LNCAP (cell line): Measurements from ENCODE around the gene PNLIPRP2.

Experiments used
- CTCF ChIP-seq: fragments of 450-650 bp; IDR thresholded peaks from 2 replicates; pipeline ENCODE4 v1.5.1; 2017; ENCODE audit warnings: mild to moderate bottlenecking

Gene PNLIPRP2

DNA sequence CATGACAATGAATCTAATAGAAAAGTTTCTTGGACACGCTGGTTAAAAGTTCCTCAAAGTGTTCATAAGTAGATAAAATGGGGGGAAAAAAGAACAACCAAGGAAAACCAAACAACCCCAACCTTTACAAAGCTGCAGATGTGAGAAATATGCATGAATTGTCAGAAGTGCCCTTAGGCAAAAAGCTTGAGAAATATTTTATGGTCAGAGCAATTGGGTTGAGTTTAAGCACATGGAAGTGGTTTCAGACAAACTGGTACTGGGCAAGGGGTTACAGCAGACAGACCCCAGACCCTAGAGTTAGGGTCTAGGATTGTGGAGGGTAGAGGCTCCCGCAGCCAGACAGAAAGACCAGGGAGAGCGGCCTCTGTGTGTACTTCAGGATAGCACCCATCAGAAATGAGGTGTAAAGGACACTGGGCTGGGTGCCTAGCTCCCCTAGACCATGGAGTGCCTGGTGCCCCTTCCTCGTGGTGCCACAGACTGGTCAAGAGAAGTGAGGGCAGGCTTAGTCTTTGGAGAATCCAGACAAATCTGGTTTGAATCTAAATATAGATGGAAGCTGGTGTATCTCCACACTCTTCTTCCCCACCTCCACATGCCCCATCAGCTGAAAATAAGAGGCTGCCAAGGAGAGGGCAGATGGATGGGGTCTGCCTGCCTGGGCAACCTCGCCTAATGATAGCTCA, 37.3 kb downstream of the PNLIPRP2 start:
- no peak for TF ChIP-seq CTCF

- no peak for TF ChIP-seq CTCF
Observed at GRCh38 chr10:116659049-116659670, 38.4 kb downstream of the PNLIPRP2 start.

DNA sequence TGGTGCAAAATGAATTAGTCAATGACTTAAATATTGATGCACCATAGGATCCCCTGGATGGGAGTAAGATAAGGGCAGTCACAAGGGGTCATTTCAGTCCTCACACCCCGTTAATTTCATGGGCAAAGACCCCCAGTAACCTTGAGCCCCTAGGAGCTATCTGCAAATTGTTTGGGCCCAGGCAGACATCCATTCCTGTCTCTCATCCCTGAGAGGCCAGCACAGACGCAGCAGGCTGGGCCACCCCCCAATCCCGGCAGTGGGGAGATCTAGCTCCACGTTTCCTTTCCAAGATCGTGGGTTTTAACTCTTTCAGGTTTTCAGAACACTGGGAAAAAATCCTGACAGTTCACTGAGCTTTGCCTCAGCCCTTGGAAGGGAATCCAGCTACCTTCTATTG, 40.1 kb downstream of the PNLIPRP2 start:
- TF ChIP-seq CTCF, result no peak

GRCh38 chr10:116663342-116663741, 42.6 kb downstream of the PNLIPRP2 start:
- TF ChIP-seq CTCF, result no peak

GRCh38 chr10:116664631-116665030, 43.9 kb downstream of the PNLIPRP2 start:
- no peak for TF ChIP-seq CTCF

DNA sequence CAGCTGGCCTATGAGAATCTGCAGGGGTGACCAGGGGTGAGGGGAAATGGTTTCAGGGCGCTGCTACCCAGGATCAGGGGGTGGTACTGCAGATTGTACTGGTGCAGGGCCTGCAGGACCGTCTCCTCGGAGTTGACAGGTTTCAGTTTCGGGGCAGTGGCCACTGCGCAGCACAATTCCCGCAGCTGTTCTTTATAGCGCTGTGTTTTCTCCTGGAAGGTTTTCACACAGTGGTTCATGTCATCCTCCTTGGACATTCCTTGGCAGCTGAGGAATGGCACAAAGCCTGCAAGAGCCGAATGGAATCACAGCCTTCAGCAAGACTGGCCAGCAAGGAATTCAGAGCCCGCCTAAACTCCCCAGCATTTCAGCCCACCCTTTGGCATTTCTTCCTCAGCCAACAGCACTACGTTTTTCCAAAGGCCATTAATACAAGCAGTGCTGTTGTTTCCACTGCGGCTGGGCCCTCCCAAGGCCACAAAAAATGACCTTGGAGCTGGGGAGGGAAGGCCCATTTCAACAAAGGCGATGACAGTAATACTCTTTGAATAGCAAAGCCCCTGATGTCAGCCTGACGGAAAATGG, 44.9 kb downstream of the PNLIPRP2 start:
- no peak for TF ChIP-seq CTCF

GRCh38 chr10:116667484-116667883, 46.7 kb downstream of the PNLIPRP2 start:
- TF ChIP-seq CTCF, result no peak
